ENCODE data around the gene RAB4B. TPM values are rescaled to one million over a fixed set of nuclear protein-coding genes. Genes with fewer than 3 reads are reported as not detected.
"Not testable (repeated sequence)": the region's sequence is repeated elsewhere in the genome, so short reads cannot be mapped to it uniquely, and the experiment has no call there.

Gene RAB4B
- polyA plus RNA-seq, 1 experiment: 25.4 TPM

DNA sequence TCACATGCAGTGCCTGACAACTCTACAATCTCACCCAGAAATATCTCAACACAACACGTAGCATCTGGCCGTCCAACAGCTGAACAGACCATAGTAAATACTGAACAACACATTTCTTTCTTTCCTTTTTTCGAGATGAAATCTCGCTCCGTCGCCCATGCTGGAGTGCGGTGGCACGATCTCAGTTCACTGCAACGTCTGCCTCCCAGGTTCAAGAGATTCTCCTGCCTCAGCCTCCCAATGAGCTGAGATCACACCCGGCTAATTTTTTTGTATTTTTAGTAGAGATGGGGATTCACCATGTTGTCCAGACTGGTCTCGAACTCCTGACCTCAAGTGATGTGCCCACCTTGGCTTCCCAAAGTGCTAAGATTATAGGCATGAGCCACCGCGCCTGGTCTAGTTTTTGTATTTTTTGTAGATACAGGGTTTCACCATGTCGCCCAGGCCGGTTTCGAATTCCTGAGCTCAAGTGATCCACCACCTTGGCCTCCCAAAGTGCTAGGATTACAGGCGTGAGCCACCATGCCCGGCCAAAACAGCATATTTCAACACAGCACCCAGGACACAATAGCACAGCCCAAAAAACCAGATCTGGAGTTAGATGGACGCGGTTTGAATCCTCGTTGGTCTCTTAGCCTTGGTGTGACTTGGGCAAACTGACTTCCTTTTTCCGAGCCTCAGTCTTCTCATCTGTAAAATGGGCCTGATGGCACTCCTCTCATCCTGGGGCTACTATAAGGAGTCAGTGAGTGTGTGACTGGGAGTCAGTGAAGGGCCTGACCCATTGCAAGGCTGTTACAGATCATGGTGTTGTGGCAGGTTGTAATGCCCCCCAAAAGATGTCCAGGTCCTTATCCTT, 49.6 kb downstream of the RAB4B start:
- H3K36me3 ChIP-seq (ENCODE audit: control insufficient read depth, insufficient read depth, low read length): peaks cover 7% of the 10 kb centered on the region
- TF ChIP-seq, protein P1, sequence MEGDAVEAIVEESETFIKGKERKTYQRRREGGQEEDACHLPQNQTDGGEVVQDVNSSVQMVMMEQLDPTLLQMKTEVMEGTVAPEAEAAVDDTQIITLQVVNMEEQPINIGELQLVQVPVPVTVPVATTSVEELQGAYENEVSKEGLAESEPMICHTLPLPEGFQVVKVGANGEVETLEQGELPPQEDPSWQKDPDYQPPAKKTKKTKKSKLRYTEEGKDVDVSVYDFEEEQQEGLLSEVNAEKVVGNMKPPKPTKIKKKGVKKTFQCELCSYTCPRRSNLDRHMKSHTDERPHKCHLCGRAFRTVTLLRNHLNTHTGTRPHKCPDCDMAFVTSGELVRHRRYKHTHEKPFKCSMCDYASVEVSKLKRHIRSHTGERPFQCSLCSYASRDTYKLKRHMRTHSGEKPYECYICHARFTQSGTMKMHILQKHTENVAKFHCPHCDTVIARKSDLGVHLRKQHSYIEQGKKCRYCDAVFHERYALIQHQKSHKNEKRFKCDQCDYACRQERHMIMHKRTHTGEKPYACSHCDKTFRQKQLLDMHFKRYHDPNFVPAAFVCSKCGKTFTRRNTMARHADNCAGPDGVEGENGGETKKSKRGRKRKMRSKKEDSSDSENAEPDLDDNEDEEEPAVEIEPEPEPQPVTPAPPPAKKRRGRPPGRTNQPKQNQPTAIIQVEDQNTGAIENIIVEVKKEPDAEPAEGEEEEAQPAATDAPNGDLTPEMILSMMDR (IDR thresholded peaks at IDR 0.05; ENCODE audit: insufficient read depth, low read depth, low read length): no peak
- H3K4me3 ChIP-seq (ENCODE audit: low read depth, low read length): no peak overlapping the region
- DNase-seq (ENCODE audit: low read depth): no peak
- ChIA-PET CTCF (no interaction called here), POLR2A (no interaction called here)
- H3K27me3 ChIP-seq (ENCODE audit: control insufficient read depth, insufficient read depth, low read length): no peaks in the 10 kb centered on the region

DNA sequence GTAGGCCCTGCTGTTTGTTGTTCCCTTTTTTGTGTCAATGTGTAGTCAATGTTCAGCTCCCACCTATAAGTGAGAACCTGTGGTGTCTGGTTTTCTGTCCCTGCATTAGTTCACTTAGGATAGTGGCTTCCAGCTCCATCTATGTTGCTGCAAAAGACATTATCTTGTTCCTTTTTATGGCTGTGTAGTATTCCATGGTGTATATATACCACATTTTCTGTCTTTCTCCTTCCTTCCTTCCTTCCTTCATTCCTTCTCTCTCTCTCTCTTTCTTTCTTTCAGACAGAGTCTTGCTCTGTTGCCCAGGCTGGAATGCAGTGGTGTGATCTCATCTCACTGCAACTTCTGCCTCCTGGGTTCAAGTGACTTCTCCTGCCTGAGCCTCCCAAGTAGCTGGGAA, 51.2 kb downstream of the RAB4B start:
- H3K4me3 ChIP-seq (ENCODE audit: low read depth, low read length): no peak overlapping the region
- H3K27me3 ChIP-seq (ENCODE audit: control insufficient read depth, insufficient read depth, low read length): no peaks in the 10 kb centered on the region
- no peak for DNase-seq (ENCODE audit: low read depth)
- peaks cover 7% of the 10 kb centered on the region for H3K36me3 ChIP-seq (ENCODE audit: control insufficient read depth, insufficient read depth, low read length)
- CTCF ChIA-PET: interaction anchor here (2.1 kb wide), 1 partner anchor 22 kb away, joined by 4 read pairs; no protein-coding TSS in a partner anchor
- POLR2A ChIA-PET: no interaction called here
- TF ChIP-seq, protein P1 (IDR thresholded peaks at IDR 0.05; ENCODE audit: insufficient read depth, low read depth, low read length): no peak

DNA sequence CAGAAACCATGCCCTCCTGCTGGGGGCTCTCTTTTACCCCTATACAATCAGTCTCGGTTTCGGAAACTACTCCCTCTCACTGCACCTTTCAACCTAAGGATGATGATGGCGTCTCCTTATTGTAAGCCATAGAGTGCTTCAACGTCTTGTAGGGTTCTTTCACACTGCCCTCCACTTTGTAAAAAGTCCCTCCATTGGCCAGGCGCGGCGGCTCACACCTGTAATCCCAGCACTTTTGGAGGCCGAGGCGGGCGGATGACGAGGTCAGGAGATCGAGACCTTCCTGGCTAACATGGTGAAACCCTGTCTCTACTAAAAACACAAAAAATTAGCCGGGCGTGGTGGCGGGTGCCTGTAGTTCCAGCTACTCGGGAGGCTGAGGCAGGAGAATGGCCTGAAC, 52.7 kb downstream of the RAB4B start:
- H3K4me3 ChIP-seq (ENCODE audit: low read depth, low read length); DNase-seq (ENCODE audit: low read depth); POLR2A ChIA-PET; CTCF ChIA-PET; H3K27me3 ChIP-seq (ENCODE audit: control insufficient read depth, insufficient read depth, low read length); H3K36me3 ChIP-seq (ENCODE audit: control insufficient read depth, insufficient read depth, low read length): not testable (repeated sequence)

DNA sequence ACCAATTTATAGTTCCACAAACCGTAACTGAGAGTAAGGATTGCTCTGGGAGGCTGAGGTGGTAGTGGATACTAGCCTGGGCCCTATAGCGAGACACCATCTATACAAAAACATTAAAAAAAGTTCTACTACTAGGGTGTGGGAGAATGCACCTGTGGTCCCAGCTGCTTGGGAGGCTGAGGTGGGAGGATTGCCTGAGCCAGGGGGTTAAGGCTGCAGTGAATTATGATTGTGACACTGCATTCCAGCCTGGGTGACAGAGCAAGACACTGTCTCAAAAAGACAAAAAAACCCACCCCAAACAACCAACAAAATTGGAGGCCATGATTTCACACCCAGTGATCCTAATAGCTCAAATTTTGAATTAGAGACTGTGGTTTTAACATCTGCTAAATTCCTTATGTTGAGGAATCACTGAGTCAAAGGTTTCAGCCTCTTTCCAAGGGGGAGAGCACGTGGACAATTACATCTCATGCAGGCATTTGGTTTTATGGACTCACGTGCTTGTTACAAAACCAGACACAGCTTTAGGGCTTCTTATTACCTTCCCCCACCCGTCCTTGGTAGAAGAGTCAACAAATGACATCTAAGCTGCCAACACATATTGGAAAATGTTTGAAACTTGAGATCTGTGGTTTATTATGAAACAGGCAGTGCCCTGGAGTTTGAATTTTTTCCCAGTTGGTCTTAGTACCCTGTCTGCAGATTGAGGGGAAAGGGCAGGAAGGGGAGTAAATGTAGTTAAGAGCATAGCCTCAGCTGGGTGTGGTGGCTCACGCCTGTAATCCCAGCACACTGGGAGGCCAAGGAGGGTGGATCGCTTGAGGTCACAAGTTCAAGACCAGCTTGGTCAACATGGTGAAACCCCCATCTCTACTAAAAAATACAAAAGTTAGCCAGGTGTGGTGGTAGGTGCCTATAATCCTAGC, 53.7 kb downstream of the RAB4B start:
- TF ChIP-seq, protein P1 (IDR thresholded peaks at IDR 0.05; ENCODE audit: insufficient read depth, low read depth, low read length): no peak
- peak; percentile 99 for DNase-seq (ENCODE audit: low read depth)
- Histone ChIP-seq H3K4me3 (ENCODE audit: low read depth, low read length) (no peak overlapping the region), H3K36me3 (ENCODE audit: control insufficient read depth, insufficient read depth, low read length) (peaks cover 5% of the 10 kb centered on the region), H3K27me3 (ENCODE audit: control insufficient read depth, insufficient read depth, low read length) (no peaks in the 10 kb centered on the region)
- CTCF ChIA-PET: interaction anchor here (0.6 to 1.3 kb wide), 3 partner anchors 12 to 171 kb away, joined by 4 to 7 read pairs (median 7); no protein-coding TSS in a partner anchor
- POLR2A ChIA-PET: interaction anchor here (0.6 to 0.7 kb wide), 2 partner anchors 44 to 54 kb away, joined by 3 to 4 read pairs; partner anchors contain the start of gene RAB4B

DNA sequence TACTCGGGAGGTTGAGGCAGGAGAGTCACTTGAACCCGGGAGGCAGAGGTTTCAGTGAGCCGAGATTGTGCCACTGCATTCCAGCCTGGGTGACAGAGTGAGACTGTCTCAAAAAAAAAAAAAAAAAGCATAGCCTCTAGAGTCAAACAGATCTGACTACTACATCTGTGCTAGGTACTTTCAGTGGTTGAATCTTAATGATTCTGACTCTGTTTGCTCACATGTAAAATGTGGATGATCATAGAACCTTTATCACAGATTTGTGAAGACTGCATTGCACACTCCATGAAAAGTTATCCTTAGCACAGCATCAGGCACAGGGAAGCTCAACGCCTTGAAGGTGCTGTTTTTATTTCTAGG, 54.4 kb downstream of the RAB4B start:
- H3K36me3 ChIP-seq (ENCODE audit: control insufficient read depth, insufficient read depth, low read length); POLR2A ChIA-PET; H3K4me3 ChIP-seq (ENCODE audit: low read depth, low read length); DNase-seq (ENCODE audit: low read depth); H3K27me3 ChIP-seq (ENCODE audit: control insufficient read depth, insufficient read depth, low read length): not testable (repeated sequence)
- CTCF ChIA-PET: interaction anchor here (0.6 to 1.3 kb wide), 3 partner anchors 13 to 170 kb away, joined by 4 to 7 read pairs (median 7); no protein-coding TSS in a partner anchor

DNA sequence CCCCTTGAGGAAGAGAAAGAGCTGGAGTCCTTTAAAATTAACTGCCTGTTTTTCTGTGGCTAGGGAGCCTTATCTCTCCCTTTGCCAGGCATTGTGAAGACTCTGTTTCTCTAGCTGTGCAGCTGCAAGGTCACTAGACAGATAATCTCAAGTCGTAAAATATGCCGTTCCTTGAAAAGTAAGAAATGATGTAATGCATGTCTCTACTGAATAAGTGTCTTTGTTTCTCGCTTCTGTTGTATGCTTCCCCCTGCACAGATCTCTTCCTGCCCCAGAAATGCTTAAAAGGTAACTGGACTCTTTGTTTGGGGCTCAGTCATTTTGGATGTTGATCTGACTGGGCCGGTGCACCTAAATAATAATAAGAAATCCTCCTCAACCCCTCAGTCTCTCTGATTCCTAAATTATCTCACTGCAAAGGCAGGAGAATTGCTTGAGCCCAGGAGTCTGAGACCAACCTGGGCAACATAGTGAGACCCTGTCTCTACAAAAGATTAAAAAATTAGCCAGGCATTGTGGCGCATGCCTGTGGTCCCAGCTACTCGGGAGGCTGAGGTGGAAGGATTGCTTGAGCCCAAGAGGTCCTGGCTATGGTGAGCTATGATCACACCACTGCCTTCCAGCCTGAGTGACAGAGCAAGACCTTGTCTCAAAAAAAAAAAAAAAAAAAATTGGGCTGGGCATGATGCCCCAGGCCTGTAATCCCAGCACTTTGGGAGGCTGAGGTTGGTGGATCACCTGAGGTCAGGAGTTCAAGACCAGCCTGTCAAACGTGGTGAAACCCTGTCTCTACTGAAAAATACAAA, 55.9 kb downstream of the RAB4B start:
- H3K27me3 ChIP-seq (ENCODE audit: control insufficient read depth, insufficient read depth, low read length); H3K4me3 ChIP-seq (ENCODE audit: low read depth, low read length); DNase-seq (ENCODE audit: low read depth); POLR2A ChIA-PET; H3K36me3 ChIP-seq (ENCODE audit: control insufficient read depth, insufficient read depth, low read length): not testable (repeated sequence)
- CTCF ChIA-PET: interaction anchor here (0.6 kb wide), 1 partner anchor 195 kb away, joined by 3 read pairs; no protein-coding TSS in a partner anchor
